Thoracic aorta (tissue), 2 donors: ENCODE results near the gene NDRG2. TPM values are rescaled to one million over a fixed set of nuclear protein-coding genes. Genes with fewer than 3 reads are reported as not detected.
A peak's percentile ranks its signal among the peaks of the same experiment; 100 is the strongest.

Experiments
- ATAC-seq: fragments of 150-250 bp; one replicate; pipeline ENCODE4 v1.8.0; 2017; ENCODE audit warnings: low read depth; ENCODE audit not compliant: insufficient number of reproducible peaks, low FRiP score
- DNase-seq: peaks from one replicate; pipeline ENCODE4 v3.0.0-alpha.2; 2020; ENCODE audit warnings: low spot score
- H3K27ac ChIP-seq, 2 donors: fragments of 200-600 bp; sonication (generic); 1 replicate in 1 of 2; 2 replicates in 1 of 2; pipeline ENCODE4 v1.5.1; 2016; ENCODE audit warnings: mild to moderate bottlenecking in 2 of 2, moderate library complexity in 2 of 2
- H3K27me3 ChIP-seq: fragments of 200-600 bp; sonication (generic); replicated peaks from 2 replicates; pipeline ENCODE4 v1.6.0; 2016; ENCODE audit warnings: mild to moderate bottlenecking; ENCODE audit not compliant: insufficient read depth
- H3K36me3 ChIP-seq: fragments of 200-600 bp; sonication (generic); one replicate; pipeline ENCODE4 v1.5.1; 2016
- H3K4me1 ChIP-seq, 2 donors: fragments of 200-600 bp; sonication (generic); 1 replicate in 1 of 2; 2 replicates in 1 of 2; pipeline versions ENCODE4 v1.5.1 to v1.6.0; 2016; ENCODE audit warnings: low read depth in 2 of 2, mild to moderate bottlenecking in 1 of 2; ENCODE audit not compliant: control insufficient read depth in 1 of 2
- H3K4me3 ChIP-seq: fragments of 200-600 bp; sonication (generic); 2 replicates; pipeline ENCODE4 v1.5.1; 2016; ENCODE audit warnings: mild to moderate bottlenecking
- H3K9me3 ChIP-seq: fragments of 200-600 bp; sonication (generic); 2 replicates; pipeline ENCODE4 v1.5.1; 2016
- CTCF ChIP-seq: fragments of 200-600 bp; sonication (generic); IDR thresholded peaks from one replicate; pipeline ENCODE4 v1.5.1; 2019; ENCODE audit warnings: antibody characterized with exemption
- total RNA-seq, 2 donors: library from RNA; depleted of rRNA; stranded (reverse); fragments of >200 nt; gene quantifications; one replicate each; pipeline versions ENCODE4 v1.1.0 to v1.2.3, GENCODE V29; 2016

NDRG2 gene
- 100 to 1,000 TPM; 139 TPM for total RNA-seq

DNA sequence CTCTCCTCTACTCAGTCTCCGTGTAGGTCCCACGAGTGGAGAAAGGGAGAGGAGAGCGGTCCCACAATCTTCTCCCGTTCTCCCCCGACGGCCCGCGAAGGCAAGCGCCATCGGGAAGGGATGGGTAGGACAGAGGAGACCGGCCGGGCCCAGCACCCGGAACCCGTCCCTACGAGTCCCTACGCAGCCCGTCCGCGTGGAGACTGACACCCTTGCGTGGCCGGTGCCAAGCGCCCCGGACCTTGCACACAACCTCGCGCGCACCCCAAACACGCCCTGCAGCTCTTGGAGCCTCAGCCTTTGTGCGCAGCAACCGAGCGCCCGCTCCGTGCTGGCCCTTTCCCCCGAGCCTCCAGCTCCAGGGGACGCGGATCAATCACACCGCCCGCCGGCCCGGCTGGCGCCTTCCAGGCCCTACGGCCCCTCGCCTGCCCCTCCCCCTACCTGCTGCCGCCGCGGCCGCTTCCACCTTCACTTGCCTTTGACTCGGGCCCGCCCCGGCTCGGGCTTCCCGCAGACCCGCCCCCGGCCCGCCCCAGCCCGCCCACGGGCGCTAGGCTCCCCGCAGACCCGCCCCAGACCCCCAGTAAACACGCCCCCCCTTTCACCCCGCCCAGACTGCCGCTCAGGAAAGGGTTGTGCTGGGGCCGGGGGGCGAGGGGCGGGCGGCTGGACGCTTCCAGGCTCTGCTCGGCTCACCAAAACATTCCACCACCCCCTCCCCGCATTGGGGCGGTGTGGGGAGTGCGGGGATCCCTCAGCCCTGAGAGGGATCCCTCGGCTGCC is at the start of gene NDRG2:
NDRG2 (minus strand) TSS at position 477 of the 786 bp plus-strand sequence. CDS start 1,746 bp downstream, outside the sequence.
- Histone ChIP-seq H3K36me3 (peaks cover 15% of the 10 kb centered on the region), H3K4me1 (peaks cover 11 to 39% of the 10 kb centered on the region in 2 donors), H3K4me3 (peak within 1 kb of the TSS; percentile 99), H3K9me3 (no peaks in the 10 kb centered on the region), H3K27me3 (no peaks in the 10 kb centered on the region), H3K27ac (peak within 1 kb of the TSS; percentile 89 to 94)
- DNase-seq (no peak), ATAC-seq (peak; percentile 26)
- no peak for TF ChIP-seq CTCF

DNA sequence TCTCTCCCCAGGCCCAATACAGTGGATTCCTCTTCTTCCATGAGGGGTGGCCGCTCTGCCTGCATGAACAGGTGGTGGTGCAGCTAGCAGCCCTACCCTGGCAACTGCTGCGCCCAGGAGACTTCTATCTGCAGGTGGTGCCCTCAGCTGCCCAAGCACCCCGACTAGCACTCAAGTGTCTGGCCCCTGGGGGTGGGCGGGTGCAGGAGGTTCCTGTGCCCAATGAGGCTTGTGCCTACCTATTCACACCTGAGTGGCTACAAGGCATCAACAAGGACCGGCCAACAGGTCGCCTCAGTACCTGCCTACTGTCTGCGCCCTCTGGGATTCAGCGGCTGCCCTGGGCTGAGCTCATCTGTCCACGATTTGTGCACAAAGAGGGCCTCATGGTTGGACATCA is 49.1 kb upstream of the NDRG2 start:
- no peaks in the 10 kb centered on the region for H3K27me3 ChIP-seq
- DNase-seq (no peak), ATAC-seq (no peak)
- H3K4me1 ChIP-seq, result peaks cover 8 to 23% of the 10 kb centered on the region in 2 donors
- TF ChIP-seq CTCF, result no peak
- H3K27ac ChIP-seq, result no peak overlapping the region
- H3K4me3 ChIP-seq, result no peak overlapping the region
- H3K9me3 ChIP-seq, result no peaks in the 10 kb centered on the region
- H3K36me3 ChIP-seq, result peaks cover 46% of the 10 kb centered on the region

DNA sequence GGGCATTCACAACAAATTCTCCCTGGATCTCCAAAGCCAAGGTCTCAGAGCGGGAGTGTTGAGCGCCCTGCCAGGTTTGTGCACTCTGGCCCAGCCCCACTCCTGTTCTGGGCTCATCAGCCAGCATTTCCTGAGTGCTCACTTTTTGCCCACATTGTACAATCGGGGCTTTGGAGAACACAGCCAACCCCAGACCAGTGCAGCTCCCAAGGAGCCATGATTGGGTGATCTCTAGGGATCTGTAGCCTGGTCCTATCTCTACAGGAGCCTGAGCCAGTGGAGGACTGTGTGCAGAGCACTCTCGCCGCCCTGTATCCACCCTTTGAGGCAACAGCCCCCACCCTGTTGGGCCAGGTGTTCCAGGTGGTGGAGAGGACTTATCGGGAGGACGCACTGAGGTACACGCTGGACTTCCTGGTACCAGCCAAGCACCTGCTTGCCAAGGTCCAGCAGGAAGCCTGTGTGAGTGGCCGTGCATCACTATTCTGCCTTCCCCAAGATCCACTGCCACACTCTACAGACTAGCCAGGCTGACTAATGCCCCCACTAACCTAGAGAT is 48.0 kb upstream of the NDRG2 start:
- Histone ChIP-seq H3K27ac (peak overlapping the region in 1 of 2 donors; percentile 88), H3K36me3 (peaks cover 36% of the 10 kb centered on the region), H3K9me3 (no peaks in the 10 kb centered on the region), H3K4me1 (peaks cover 9 to 27% of the 10 kb centered on the region in 2 donors), H3K27me3 (no peaks in the 10 kb centered on the region), H3K4me3 (no peak overlapping the region)
- no peak for ATAC-seq
- no peak for DNase-seq
- no peak for TF ChIP-seq CTCF

DNA sequence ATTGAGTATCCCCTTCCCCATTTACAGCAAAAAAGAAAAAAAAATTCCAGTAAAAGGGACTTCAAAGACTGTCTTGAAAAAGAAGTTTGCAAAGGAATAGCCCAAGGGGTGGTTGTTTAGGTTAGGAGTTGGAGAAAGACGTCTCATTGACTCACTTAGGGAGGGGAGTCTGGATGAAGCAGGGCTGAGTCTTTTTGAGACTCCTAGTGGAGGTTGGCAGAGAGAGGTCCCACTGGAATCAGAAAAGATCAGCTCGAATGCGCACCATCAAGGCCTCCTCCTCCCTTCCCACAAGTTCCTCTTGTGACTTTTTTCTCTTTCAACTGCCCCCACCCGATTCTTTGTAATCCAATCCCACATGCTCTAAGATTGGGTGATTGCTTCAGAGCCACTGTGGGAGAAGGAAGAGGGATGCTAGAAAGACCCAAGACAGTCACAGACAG is 47.2 kb upstream of the NDRG2 start:
- Histone ChIP-seq H3K27me3 (no peaks in the 10 kb centered on the region), H3K9me3 (no peaks in the 10 kb centered on the region), H3K4me1 (peaks cover 9 to 27% of the 10 kb centered on the region in 2 donors), H3K4me3 (peak overlapping the region; percentile 84), H3K36me3 (peaks cover 29% of the 10 kb centered on the region), H3K27ac (peak overlapping the region; percentile 88 to 90)
- peak; percentile 15 for ATAC-seq
- TF ChIP-seq CTCF, result no peak
- no peak for DNase-seq

GRCh38 chr14:21071225-21072030 is 46.6 kb upstream of the NDRG2 start:
- H3K27me3 ChIP-seq, result no peaks in the 10 kb centered on the region
- H3K4me3 ChIP-seq, result peak overlapping the region; percentile 84
- peaks cover 24% of the 10 kb centered on the region for H3K36me3 ChIP-seq
- TF ChIP-seq CTCF, result no peak
- peak overlapping the region; percentile 88 to 90 for H3K27ac ChIP-seq
- ATAC-seq (peak; percentile 41), DNase-seq (peak; percentile 71)
- H3K9me3 ChIP-seq, result no peaks in the 10 kb centered on the region
- H3K4me1 ChIP-seq, result peaks cover 9 to 27% of the 10 kb centered on the region in 2 donors
